Panc1 (cell line): ENCODE results near the gene MLEC.

Experiments used
- POLR2AphosphoS5 ChIP-seq: IDR thresholded peaks from 2 replicates; pipeline ENCODE4 v1.6.1; 2012; ENCODE audit warnings: mild to moderate bottlenecking, low read depth, low read length, moderate library complexity
- SIN3A ChIP-seq: IDR thresholded peaks from 2 replicates; pipeline ENCODE4 v1.6.1; 2012; ENCODE audit warnings: low read depth, mild to moderate bottlenecking, low read length, moderate library complexity, borderline replicate concordance; ENCODE audit not compliant: insufficient read depth
- TCF7L2 ChIP-seq: IDR thresholded peaks from 2 replicates; pipeline ENCODE4 v1.6.1; 2011; ENCODE audit warnings: mild to moderate bottlenecking, low read depth, low read length, inconsistent platforms
- TF ChIP-seq, protein P1 (sequence below), 2 experiments: IDR thresholded peaks; 2 replicates each; pipeline ENCODE4 v1.6.1; 2011 to 2012; ENCODE audit warnings: low read depth in 2 of 2, control low read depth in 1 of 2, low read length in 1 of 2, mild to moderate bottlenecking in 1 of 2, moderate library complexity in 1 of 2; ENCODE audit not compliant: insufficient read depth in 1 of 2
- TF ChIP-seq, protein P2 (sequence below): fragments of 450-650 bp; IDR thresholded peaks from 2 replicates; pipeline ENCODE4 v1.5.1; 2017; ENCODE audit warnings: mild to moderate bottlenecking

DNA sequence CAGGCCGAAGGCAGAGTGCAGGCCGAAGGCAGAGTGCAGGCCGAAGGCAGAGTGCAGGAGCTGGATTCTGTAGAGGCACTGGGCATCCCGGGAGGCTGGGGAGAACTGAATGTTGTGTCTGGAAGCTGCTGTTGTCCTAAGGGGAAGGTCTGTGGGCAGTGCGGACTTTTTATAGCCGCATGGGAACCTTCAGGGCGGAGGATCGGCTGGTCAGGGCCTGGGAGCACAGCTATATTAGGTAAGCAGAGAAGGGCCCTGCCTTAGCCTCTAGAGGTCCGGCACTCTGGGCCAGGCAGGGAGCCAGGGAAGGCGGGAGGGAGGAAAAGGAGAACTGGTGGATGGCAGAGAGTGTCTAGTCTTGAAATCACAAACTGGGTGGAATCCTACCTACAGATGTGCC lies 32.3 kb upstream of the MLEC start:
- TF ChIP-seq, protein P1, sequence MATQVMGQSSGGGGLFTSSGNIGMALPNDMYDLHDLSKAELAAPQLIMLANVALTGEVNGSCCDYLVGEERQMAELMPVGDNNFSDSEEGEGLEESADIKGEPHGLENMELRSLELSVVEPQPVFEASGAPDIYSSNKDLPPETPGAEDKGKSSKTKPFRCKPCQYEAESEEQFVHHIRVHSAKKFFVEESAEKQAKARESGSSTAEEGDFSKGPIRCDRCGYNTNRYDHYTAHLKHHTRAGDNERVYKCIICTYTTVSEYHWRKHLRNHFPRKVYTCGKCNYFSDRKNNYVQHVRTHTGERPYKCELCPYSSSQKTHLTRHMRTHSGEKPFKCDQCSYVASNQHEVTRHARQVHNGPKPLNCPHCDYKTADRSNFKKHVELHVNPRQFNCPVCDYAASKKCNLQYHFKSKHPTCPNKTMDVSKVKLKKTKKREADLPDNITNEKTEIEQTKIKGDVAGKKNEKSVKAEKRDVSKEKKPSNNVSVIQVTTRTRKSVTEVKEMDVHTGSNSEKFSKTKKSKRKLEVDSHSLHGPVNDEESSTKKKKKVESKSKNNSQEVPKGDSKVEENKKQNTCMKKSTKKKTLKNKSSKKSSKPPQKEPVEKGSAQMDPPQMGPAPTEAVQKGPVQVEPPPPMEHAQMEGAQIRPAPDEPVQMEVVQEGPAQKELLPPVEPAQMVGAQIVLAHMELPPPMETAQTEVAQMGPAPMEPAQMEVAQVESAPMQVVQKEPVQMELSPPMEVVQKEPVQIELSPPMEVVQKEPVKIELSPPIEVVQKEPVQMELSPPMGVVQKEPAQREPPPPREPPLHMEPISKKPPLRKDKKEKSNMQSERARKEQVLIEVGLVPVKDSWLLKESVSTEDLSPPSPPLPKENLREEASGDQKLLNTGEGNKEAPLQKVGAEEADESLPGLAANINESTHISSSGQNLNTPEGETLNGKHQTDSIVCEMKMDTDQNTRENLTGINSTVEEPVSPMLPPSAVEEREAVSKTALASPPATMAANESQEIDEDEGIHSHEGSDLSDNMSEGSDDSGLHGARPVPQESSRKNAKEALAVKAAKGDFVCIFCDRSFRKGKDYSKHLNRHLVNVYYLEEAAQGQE (IDR thresholded peaks at IDR 0.05; ENCODE audit: insufficient read depth in 1 of 2, low read depth in 2 of 2, low read length in 1 of 2) = no peak
- TF ChIP-seq, protein P2, sequence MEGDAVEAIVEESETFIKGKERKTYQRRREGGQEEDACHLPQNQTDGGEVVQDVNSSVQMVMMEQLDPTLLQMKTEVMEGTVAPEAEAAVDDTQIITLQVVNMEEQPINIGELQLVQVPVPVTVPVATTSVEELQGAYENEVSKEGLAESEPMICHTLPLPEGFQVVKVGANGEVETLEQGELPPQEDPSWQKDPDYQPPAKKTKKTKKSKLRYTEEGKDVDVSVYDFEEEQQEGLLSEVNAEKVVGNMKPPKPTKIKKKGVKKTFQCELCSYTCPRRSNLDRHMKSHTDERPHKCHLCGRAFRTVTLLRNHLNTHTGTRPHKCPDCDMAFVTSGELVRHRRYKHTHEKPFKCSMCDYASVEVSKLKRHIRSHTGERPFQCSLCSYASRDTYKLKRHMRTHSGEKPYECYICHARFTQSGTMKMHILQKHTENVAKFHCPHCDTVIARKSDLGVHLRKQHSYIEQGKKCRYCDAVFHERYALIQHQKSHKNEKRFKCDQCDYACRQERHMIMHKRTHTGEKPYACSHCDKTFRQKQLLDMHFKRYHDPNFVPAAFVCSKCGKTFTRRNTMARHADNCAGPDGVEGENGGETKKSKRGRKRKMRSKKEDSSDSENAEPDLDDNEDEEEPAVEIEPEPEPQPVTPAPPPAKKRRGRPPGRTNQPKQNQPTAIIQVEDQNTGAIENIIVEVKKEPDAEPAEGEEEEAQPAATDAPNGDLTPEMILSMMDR = no peak
- TF ChIP-seq SIN3A = no peak
- TF ChIP-seq POLR2AphosphoS5 = no peak
- no peak for TF ChIP-seq TCF7L2
